MM.1S (cell line): ENCODE measurements around the gene ZBTB1.

ENCODE experiments used
- DNase-seq: peaks from one replicate; pipeline ENCODE4 v3.0.0-alpha.2; 2015
- H2AFZ ChIP-seq: fragments of 300-600 bp; sonication (generic); 2 replicates; pipeline ENCODE4 v1.6.0; 2016; ENCODE audit warnings: antibody characterized with exemption, low read length
- H3F3A ChIP-seq: fragments of 300-600 bp; sonication (generic); 2 replicates; pipeline ENCODE4 v1.6.1; 2016; ENCODE audit warnings: mild to moderate bottlenecking, antibody characterized with exemption, low read length, moderate library complexity, mixed read lengths; ENCODE audit not compliant: insufficient read depth
- H3K27ac ChIP-seq: fragments of 300-600 bp; sonication (generic); 2 replicates; pipeline ENCODE4 v1.5.1; 2016; ENCODE audit warnings: mild to moderate bottlenecking, low read length
- H3K27me3 ChIP-seq: fragments of 300-600 bp; sonication (generic); replicated peaks from 2 replicates; pipeline ENCODE4 v1.6.0; 2016; ENCODE audit warnings: low read length; ENCODE audit not compliant: insufficient read depth
- H3K36me3 ChIP-seq: fragments of 300-600 bp; sonication (generic); replicated peaks from 2 replicates; pipeline ENCODE4 v1.6.1; 2016; ENCODE audit warnings: mild to moderate bottlenecking, low read length, mixed read lengths; ENCODE audit not compliant: insufficient read depth
- H3K4me1 ChIP-seq: fragments of 300-600 bp; sonication (generic); 2 replicates; pipeline ENCODE4 v1.6.1; 2016; ENCODE audit warnings: low read length, mixed read lengths
- H3K4me2 ChIP-seq: fragments of 300-600 bp; sonication (generic); 2 replicates; pipeline ENCODE4 v1.6.0; 2016; ENCODE audit warnings: low read depth, low read length
- H3K4me3 ChIP-seq: fragments of 300-600 bp; sonication (generic); 2 replicates; pipeline ENCODE4 v1.5.1; 2016; ENCODE audit warnings: low read length, mixed read lengths
- H3K79me2 ChIP-seq: fragments of 300-600 bp; sonication (generic); 2 replicates; pipeline ENCODE4 v1.6.1; 2016; ENCODE audit warnings: mixed run types, low read length, mixed read lengths
- H3K9ac ChIP-seq: fragments of 300-600 bp; sonication (generic); 2 replicates; pipeline ENCODE4 v1.6.1; 2016; ENCODE audit warnings: low read length, mixed read lengths
- H3K9me2 ChIP-seq: fragments of 300-600 bp; sonication (generic); replicated peaks from 2 replicates; pipeline ENCODE4 v1.6.1; 2016; ENCODE audit warnings: mild to moderate bottlenecking, low read length, mixed read lengths; ENCODE audit not compliant: insufficient read depth
- H3K9me3 ChIP-seq: fragments of 300-600 bp; sonication (generic); replicated peaks from 2 replicates; pipeline ENCODE4 v1.6.1; 2016; ENCODE audit warnings: mild to moderate bottlenecking, low read length, mixed read lengths; ENCODE audit not compliant: insufficient read depth
- H4K20me1 ChIP-seq: fragments of 300-600 bp; sonication (generic); 2 replicates; pipeline ENCODE4 v1.6.1; 2016; ENCODE audit warnings: mild to moderate bottlenecking, low read length, moderate library complexity, mixed read lengths; ENCODE audit not compliant: insufficient read depth
- CTCF ChIP-seq: fragments of 300-600 bp; sonication (generic); IDR thresholded peaks from 2 replicates; pipeline ENCODE4 v1.5.1; 2016; ENCODE audit warnings: antibody characterized with exemption, low read length, mixed read lengths
- EZH2 ChIP-seq: fragments of 300-600 bp; sonication (generic); optimal IDR thresholded peaks from 2 replicates; pipeline ENCODE3; 2017; ENCODE audit warnings: low read depth, mild to moderate bottlenecking, antibody characterized with exemption, low read length, mixed read lengths
- EZH2phosphoT487 ChIP-seq: fragments of 300-600 bp; sonication (generic); IDR thresholded peaks from 2 replicates; pipeline ENCODE4 v1.6.1; 2018; ENCODE audit warnings: antibody characterized with exemption, low read length

The ZBTB1 gene

GRCh38 chr14:64465191-64465822 lies 39.3 kb upstream of the ZBTB1 start, which contains the start of gene AKAP5:
AKAP5 (plus strand) TSS chr14:64465499; CDS start chr14:64468395, 2,896 bp downstream.
- Histone ChIP-seq H3K36me3 (no peaks in the 10 kb centered on the region), H3K4me2 (peak within 1 kb of the TSS; percentile 85), H3K9me2 (no peaks in the 10 kb centered on the region), H3K4me3 (peak within 1 kb of the TSS; percentile 67), H2AFZ (peak within 1 kb of the TSS; percentile 65), H3K27me3 (no peaks in the 10 kb centered on the region), H3K4me1 (peaks cover 8% of the 10 kb centered on the region; the same call in 1 of the 2 replicates), H3K9ac (peak within 1 kb of the TSS; percentile 33; the same call in 1 of the 2 replicates), H3K27ac (peak within 1 kb of the TSS; percentile 41; the same call in 1 of the 2 replicates), H3K9me3 (no peaks in the 10 kb centered on the region), H4K20me1 (no peaks in the 10 kb centered on the region), H3F3A (peaks cover 14% of the 10 kb centered on the region), H3K79me2 (no peaks in the 10 kb centered on the region)
- TF ChIP-seq CTCF, result no peak
- no peak for TF ChIP-seq EZH2phosphoT487
- TF ChIP-seq EZH2, result no peak
- DNase-seq, result peak; percentile 67

- no peaks in the 10 kb centered on the region for H3K36me3 ChIP-seq
- TF ChIP-seq EZH2 (no peak), CTCF (no peak)
- H3K4me1 ChIP-seq, result peaks cover 8% of the 10 kb centered on the region; the same call in 1 of the 2 replicates
- H3K27ac ChIP-seq, result no peak overlapping the region
- peak overlapping the region; percentile 54; the same call in 1 of the 2 replicates for H3K4me2 ChIP-seq
- H3K27me3 ChIP-seq, result no peaks in the 10 kb centered on the region
- H3K79me2 ChIP-seq, result no peaks in the 10 kb centered on the region
- H3K4me3 ChIP-seq, result peak overlapping the region; percentile 44; the same call in 1 of the 2 replicates
- peaks cover 14% of the 10 kb centered on the region for H3F3A ChIP-seq
- no peak overlapping the region for H2AFZ ChIP-seq
- no peaks in the 10 kb centered on the region for H3K9me2 ChIP-seq
- H3K9me3 ChIP-seq, result no peaks in the 10 kb centered on the region
- H3K9ac ChIP-seq, result no peak overlapping the region
- DNase-seq, result no peak
- no peaks in the 10 kb centered on the region for H4K20me1 ChIP-seq
These were observed 38.6 kb upstream of the ZBTB1 start for GRCh38 chr14:64465831-64466554.

DNA sequence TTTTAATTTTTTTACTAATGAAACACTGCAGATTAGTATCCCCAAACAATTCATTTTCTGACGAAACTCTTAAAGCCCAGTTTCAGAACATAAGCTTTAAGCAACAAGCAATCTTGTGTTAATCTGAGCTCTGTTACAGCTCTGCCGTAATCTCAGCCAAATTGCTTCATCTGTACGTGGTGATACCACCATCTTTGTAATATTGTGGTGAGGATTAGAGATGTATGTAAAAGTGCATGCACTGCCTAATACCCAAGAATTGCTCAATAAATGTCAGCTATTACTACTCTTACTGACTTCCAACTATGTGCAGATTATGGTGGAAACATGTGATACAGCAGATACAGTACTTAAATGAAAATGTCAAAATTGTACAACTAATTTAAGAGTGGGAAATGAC lies 37.5 kb upstream of the ZBTB1 start:
- H3K4me3 ChIP-seq, result no peak overlapping the region
- H3K4me2 ChIP-seq, result no peak overlapping the region
- no peak overlapping the region for H3K9ac ChIP-seq
- H2AFZ ChIP-seq, result no peak overlapping the region
- no peak for DNase-seq
- H3K27me3 ChIP-seq, result no peaks in the 10 kb centered on the region
- no peaks in the 10 kb centered on the region for H3K36me3 ChIP-seq
- H3K9me3 ChIP-seq, result no peaks in the 10 kb centered on the region
- H3F3A ChIP-seq, result peaks cover 14% of the 10 kb centered on the region
- H3K79me2 ChIP-seq, result no peaks in the 10 kb centered on the region
- H3K9me2 ChIP-seq, result no peaks in the 10 kb centered on the region
- peaks cover 8% of the 10 kb centered on the region; the same call in 1 of the 2 replicates for H3K4me1 ChIP-seq
- TF ChIP-seq CTCF (no peak), EZH2 (no peak), EZH2phosphoT487 (no peak)
- H3K27ac ChIP-seq, result no peak overlapping the region
- H4K20me1 ChIP-seq, result no peaks in the 10 kb centered on the region
